ENCODE measurements around the gene DDC.

Gene DDC, protein sequence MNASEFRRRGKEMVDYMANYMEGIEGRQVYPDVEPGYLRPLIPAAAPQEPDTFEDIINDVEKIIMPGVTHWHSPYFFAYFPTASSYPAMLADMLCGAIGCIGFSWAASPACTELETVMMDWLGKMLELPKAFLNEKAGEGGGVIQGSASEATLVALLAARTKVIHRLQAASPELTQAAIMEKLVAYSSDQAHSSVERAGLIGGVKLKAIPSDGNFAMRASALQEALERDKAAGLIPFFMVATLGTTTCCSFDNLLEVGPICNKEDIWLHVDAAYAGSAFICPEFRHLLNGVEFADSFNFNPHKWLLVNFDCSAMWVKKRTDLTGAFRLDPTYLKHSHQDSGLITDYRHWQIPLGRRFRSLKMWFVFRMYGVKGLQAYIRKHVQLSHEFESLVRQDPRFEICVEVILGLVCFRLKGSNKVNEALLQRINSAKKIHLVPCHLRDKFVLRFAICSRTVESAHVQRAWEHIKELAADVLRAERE
- total RNA-seq, result 0 to 0.26 (median 0.07) reads per million in 9 experiments

DNA sequence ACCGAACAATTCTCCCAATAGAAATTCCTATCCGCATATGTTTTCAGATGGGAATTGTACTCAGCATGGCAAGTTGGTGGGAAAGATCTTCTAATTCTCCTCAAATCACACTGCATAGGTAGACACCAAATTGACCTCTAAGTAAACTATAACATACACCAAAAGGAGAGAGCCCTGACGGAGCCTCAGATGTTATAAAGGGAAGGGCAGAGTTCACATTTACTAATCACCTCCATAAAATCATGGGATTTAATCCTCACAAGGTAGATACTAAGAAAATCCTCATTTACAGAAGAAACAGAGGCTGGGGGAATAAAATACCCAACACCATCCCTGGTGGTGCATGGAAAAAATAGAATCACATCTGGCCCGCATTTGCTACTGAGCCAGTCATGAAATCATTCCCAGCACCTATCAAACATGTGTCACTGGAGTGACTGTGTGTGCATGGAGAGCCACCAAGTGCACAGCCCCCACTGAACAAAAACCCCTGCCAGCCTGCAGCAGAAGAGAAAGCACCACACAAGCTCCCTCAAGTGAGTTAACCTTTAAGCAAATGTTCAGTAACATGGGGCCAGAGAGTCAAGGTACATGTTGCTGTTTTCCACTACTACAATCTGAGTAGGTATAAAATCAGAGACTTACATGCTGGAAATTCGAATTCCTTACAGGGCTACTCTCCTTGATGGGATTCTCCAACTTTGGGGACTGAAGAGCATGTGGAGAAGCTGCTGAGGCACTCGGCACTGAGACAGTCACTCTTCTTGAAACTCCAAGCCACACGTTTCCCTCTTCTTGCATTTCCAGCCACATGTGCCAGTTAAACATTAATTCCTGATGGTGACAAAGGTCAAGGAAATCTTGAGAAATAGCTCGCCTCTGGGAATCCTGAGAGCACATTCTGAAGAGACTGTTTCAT lies at the start of gene DDC:
TSS of gene DDC (minus strand) at position 766 of the 919 bp plus-strand sequence. CDS start 21,320 bp downstream, outside the sequence.
- no peaks in the 10 kb centered on the region for H3K36me3 Mint-ChIP-seq (ENCODE audit: insufficient read depth)
- no peak for ATAC-seq (replicated peaks)
- DNase-seq, result no peak
- H3K4me3 Mint-ChIP-seq, result no peak within 1 kb of the TSS
- H3K27me3 Mint-ChIP-seq, result peaks cover 25 to 62% of the 10 kb centered on the region in 2 donors
- H3K27ac Mint-ChIP-seq, result no peak within 1 kb of the TSS
- no peaks in the 10 kb centered on the region for H3K4me1 Mint-ChIP-seq (ENCODE audit: low read depth in 2 of 2)
- H3K9me3 Mint-ChIP-seq, result no peaks in the 10 kb centered on the region

DNA sequence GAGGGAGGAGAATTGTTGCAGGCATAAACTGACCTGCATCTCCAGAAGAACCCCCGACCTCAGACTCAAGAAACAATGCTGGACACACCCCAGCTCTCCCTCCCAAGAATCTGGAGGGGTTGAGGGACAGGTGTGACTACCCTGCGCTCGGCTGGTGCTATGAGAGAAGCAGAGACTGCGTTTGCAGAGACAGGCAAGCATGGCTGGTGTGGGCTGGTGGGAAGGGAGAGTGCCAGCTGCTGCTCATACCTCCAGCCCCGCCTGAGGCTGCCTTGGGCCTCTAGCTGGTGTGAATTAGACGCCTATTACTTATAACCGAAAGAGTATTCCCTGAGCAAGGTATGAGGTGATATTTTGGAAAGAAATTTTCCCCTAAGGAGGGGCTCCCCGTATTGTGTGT lies 48.3 kb upstream of the DDC start:
- peaks cover 26 to 31% of the 10 kb centered on the region in 2 donors for H3K4me1 Mint-ChIP-seq (ENCODE audit: low read depth in 2 of 2)
- no peaks in the 10 kb centered on the region for H3K27me3 Mint-ChIP-seq
- ATAC-seq (replicated peaks), result no peak
- no peak overlapping the region for H3K4me3 Mint-ChIP-seq
- peaks cover 16% of the 10 kb centered on the region for H3K36me3 Mint-ChIP-seq (ENCODE audit: insufficient read depth)
- H3K9me3 Mint-ChIP-seq, result peaks cover 0 to 3% of the 10 kb centered on the region in 2 donors
- DNase-seq, result no peak
- H3K27ac Mint-ChIP-seq, result no peak overlapping the region

DNA sequence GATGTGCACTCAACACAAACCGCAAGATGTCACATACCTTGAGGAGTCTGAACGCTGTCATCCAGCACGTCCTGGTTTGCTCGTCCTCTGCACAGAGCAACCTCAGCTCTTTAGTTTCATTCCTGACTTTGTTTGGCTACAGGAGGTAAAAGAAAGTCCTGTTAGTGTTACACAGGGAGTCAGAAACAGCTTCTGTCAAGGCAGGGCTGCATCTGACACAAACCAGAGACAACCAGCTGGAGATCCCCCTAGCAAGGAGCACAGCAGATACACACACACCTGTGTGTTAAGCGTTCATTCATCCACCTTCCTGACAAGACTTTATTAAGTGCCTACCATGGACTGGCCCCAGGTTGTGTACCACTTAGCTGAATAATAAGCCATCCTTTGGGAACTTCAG lies 47.5 kb upstream of the DDC start:
- Mint-ChIP-seq H3K36me3 (ENCODE audit: insufficient read depth) (peaks cover 21% of the 10 kb centered on the region), H3K27me3 (no peaks in the 10 kb centered on the region), H3K4me3 (no peak overlapping the region), H3K9me3 (peaks cover 0 to 11% of the 10 kb centered on the region in 2 donors), H3K27ac (no peak overlapping the region), H3K4me1 (ENCODE audit: low read depth in 2 of 2) (peaks cover 31 to 38% of the 10 kb centered on the region in 2 donors)
- DNase-seq (no peak), ATAC-seq (replicated peaks) (no peak)

DNA sequence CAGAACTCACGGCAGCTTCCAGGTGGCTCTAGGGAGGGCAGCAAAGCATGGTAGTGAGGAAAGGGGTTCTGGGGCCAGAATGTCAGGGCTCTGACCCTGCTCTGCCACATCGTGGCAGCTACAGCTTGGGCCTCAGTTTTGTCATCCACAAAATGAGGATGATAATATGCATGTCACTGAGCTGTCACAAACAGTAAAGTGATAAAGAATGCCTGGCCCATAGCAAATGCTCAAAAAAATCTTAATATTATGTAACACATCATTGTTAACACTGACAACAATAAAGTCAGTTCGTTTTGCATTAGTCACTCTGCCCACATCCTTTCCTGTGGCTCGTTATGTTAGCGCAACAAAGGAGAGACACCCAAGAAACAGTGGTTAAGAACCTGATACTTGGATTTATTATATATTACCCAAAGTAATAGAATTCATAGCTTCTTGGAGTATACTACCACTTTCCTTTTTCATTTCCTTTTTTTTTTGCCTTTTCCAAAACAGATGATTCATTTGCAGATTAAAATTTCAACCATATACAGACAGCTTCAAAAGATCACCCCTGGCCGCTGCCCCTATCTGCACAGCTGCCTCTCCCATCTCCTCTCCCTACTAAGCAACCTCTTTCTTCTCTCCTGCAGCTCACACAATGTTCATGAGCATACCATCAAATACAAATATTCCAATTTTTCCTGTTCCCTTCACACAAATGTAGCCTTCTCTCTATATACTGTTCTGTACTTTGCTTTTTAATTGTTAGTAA lies 45.5 kb upstream of the DDC start:
- ATAC-seq (replicated peaks) (peak; percentile 91), DNase-seq (peak; percentile 46 to 53 (median 46))
- Mint-ChIP-seq H3K4me3 (peak overlapping the region; percentile 39 to 56), H3K4me1 (ENCODE audit: low read depth in 2 of 2) (peaks cover 35 to 41% of the 10 kb centered on the region in 2 donors), H3K9me3 (peaks cover 0 to 14% of the 10 kb centered on the region in 2 donors), H3K27ac (peak overlapping the region; percentile 0 to 75), H3K36me3 (ENCODE audit: insufficient read depth) (peaks cover 24% of the 10 kb centered on the region), H3K27me3 (no peaks in the 10 kb centered on the region)

DNA sequence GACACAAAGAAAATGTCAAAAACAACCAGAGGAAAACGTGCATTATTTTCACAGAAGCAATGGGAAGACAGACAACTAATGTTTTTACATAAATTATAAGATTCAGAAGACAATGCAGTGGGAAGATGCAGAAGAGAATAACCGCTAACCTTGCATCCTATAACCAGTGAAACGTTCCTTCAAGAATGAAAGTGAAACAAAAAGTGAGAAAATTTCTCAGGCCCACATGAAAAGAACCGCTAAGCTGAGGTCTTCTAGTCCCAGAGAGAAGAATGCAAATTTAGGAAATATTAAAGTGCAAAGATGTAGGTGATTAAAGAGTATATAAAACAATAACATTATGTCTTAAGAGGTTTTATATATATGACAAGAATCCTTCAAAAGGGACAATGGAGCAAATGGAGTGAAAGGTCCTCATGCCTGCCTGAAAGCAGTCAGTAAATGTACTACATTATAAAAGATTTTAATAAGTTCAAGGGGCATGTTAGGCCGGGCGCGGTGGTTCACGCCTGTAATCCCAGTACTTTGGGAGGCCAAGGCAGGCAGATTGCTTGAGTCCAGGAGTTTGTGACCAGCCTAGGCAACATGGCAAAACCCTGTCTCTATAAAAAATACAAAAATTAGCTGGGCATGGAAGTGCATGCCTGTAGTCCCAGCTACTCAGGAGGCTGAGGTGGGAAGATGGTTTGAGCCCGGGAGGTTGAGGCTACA lies 43.1 kb upstream of the DDC start:
- Mint-ChIP-seq H3K36me3 (ENCODE audit: insufficient read depth) (peaks cover 24% of the 10 kb centered on the region), H3K9me3 (peaks cover 0 to 14% of the 10 kb centered on the region in 2 donors), H3K4me1 (ENCODE audit: low read depth in 2 of 2) (peaks cover 28 to 30% of the 10 kb centered on the region in 2 donors), H3K4me3 (peak overlapping the region; percentile 70 to 73), H3K27ac (peak overlapping the region; percentile 76 to 94), H3K27me3 (no peaks in the 10 kb centered on the region)
- ATAC-seq (replicated peaks) (peak; percentile 65), DNase-seq (peak in 1 of 3 experiments; percentile 27)

DNA sequence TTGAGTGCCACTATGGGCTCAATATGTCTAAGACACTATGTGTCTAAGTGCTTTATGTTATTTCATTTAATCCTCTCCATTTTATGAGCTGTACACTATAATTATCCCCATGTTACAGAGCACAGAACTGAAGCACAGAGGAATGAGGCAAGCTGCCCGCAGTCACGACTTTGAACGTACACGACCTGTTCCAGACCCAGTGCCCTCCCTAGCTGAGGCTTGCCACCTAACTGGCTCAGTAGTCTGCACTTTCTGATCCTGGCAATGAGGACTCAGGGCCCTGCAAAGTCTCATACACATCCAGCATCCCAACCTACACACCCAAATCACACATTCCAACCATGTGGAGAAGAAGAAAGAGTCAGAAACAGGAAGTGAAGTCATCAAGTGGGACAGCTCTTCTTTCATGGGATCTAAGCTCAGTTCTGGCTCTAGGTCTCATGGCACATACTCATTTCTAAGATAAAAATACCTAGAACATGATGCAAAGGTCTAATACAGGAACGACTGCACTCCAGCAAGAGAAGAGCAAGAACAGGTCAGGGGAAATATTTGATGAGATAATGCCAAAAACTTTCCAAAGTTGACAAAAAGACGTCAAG lies 42.4 kb upstream of the DDC start:
- H3K36me3 Mint-ChIP-seq (ENCODE audit: insufficient read depth), result peaks cover 24% of the 10 kb centered on the region
- DNase-seq, result no peak
- peaks cover 23 to 30% of the 10 kb centered on the region in 2 donors for H3K4me1 Mint-ChIP-seq (ENCODE audit: low read depth in 2 of 2)
- peak overlapping the region; percentile 76 to 94 for H3K27ac Mint-ChIP-seq
- ATAC-seq (replicated peaks), result no peak
- peaks cover 0 to 14% of the 10 kb centered on the region in 2 donors for H3K9me3 Mint-ChIP-seq
- no peaks in the 10 kb centered on the region for H3K27me3 Mint-ChIP-seq
- peak overlapping the region; percentile 70 to 73 for H3K4me3 Mint-ChIP-seq

DNA sequence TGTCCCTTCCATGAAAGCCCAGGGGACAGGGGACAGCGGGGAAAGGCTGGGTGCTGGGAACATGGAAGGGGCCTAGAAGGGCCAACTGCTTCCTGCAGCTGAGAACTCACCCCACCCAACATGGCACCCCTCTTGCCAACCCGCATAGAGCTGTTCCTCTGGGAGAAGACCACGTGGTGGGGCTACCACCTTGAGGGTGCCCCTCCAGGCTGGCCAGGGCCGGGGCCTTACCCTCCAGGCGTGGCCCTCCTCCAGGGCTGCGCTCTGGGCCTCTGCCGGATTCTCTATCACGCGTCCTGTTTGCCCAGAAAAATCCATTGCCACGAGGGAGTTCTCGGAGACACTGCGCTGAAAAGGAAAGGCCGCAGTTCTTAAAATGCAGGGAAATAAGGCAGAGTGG lies 39.9 kb upstream of the DDC start:
- H3K4me1 Mint-ChIP-seq (ENCODE audit: low read depth in 2 of 2), result peaks cover 14% of the 10 kb centered on the region in 2 donors
- no peaks in the 10 kb centered on the region for H3K27me3 Mint-ChIP-seq
- no peak overlapping the region for H3K27ac Mint-ChIP-seq
- ATAC-seq (replicated peaks) (no peak), DNase-seq (no peak)
- H3K4me3 Mint-ChIP-seq, result no peak overlapping the region
- H3K9me3 Mint-ChIP-seq, result peaks cover 0 to 14% of the 10 kb centered on the region in 2 donors
- peaks cover 17% of the 10 kb centered on the region for H3K36me3 Mint-ChIP-seq (ENCODE audit: insufficient read depth)

DNA sequence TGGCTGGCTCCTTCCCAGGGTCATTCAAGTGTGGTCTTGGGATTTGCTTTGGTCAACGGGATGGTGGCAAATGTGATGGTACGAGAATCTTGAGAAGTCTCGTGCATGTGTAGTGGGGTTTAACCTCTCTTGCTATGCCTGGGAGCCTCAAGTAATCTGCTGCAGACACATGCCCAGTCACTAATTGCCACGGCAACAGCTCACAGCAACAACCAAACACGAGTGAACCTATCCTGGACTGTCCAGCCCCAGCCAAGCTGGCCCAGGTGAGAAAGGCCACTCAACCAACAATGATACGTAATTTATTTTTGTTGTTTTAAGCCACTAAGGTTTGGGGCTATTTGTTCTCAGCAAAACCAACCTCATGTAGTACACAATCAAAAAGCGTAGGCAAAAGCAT lies 38.1 kb upstream of the DDC start:
- Mint-ChIP-seq H3K4me1 (ENCODE audit: low read depth in 2 of 2) (peaks cover 12 to 13% of the 10 kb centered on the region in 2 donors), H3K4me3 (no peak overlapping the region), H3K27ac (no peak overlapping the region), H3K27me3 (peaks cover 0 to 14% of the 10 kb centered on the region in 2 donors), H3K36me3 (ENCODE audit: insufficient read depth) (peaks cover 6% of the 10 kb centered on the region), H3K9me3 (peaks cover 0 to 8% of the 10 kb centered on the region in 2 donors)
- no peak for DNase-seq
- no peak for ATAC-seq (replicated peaks)

DNA sequence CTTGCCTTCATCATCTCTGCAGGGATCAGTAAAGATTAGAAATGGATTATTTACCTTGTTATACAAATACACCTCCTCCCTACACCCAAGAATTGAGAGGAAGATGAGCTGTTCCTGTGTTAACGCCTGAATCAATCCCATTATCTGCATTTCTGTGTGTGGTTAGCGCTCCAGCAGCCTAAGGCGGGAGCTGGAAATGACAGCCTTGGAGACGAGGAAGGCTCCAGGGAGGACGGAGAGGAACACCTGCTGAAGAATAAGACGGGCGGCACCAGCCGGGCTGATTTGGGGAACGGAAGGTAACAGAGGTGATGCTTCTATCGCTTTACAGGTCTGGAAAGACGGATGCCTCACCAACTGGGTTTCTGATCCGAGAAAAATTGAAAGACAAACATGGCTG lies 34.2 kb upstream of the DDC start:
- Mint-ChIP-seq H3K36me3 (ENCODE audit: insufficient read depth) (peaks cover 2% of the 10 kb centered on the region), H3K27me3 (peaks cover 0 to 26% of the 10 kb centered on the region in 2 donors), H3K27ac (no peak overlapping the region), H3K9me3 (no peaks in the 10 kb centered on the region), H3K4me3 (no peak overlapping the region), H3K4me1 (ENCODE audit: low read depth in 2 of 2) (peaks cover 11 to 16% of the 10 kb centered on the region in 2 donors)
- ATAC-seq (replicated peaks) (no peak), DNase-seq (no peak)

DNA sequence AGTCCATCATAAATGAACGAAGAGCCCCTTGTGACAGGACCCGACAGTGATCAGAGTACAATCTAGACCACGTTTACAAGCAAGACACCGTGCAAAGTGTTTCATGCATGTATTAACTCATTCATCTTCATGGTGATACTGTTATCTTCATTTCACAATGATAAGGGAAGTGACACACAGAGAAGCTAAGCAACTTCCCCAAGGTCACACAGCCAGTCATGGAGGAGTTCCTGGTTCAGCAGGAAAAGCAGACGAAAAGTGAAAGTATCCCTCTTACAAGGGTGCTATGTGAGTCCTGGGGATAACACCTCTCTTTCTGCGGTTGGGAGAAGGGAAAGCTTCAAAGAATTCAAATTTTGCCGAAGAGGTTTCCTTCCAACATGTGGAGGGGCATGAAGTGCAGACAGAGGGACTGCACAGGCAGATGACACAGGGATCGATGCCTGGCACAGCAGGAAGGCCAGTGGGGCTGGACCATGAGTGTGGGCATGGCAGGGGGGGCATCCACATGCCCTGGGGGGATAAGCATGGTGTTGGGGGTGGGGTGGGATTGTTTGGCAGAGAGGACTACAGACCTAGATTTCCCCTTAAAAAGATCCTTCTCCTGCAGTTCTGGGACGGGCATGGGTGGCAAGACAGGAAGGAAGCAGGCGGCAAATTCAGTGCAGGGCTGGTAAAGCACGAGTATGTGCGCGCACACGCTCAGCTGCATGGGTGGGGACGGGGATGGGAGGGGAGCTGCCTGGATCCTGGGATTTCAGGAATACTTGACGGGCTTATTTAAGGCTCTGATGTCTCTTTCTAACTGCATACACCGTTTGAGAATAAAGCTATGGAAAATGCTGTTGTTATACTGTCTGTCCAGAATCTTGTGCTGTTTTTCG lies 33.5 kb upstream of the DDC start:
- ATAC-seq (replicated peaks) (no peak), DNase-seq (no peak)
- Mint-ChIP-seq H3K36me3 (ENCODE audit: insufficient read depth) (peaks cover 2% of the 10 kb centered on the region), H3K4me1 (ENCODE audit: low read depth in 2 of 2) (peaks cover 14 to 21% of the 10 kb centered on the region in 2 donors), H3K9me3 (no peaks in the 10 kb centered on the region), H3K27me3 (peaks cover 0 to 26% of the 10 kb centered on the region in 2 donors), H3K27ac (peak overlapping the region; percentile 18 to 44), H3K4me3 (no peak overlapping the region)

DNA sequence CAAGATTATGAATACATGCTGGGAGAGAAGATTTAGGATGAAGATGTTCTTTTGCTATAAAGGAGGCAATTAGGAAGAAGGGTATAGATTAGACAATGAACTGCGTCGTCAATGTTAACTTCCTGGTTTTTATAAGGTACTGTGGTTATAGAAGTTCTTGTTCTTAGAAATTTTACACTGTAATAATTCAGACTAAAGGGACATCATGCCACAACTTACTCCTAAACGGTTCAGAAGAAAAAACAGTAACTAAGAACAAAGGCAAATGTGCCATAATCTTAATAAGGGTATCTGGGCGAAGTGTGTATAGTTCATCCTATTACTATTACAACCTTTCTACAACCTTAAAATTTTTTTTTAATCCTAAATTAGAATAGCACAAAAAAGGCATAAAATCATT lies 31.3 kb upstream of the DDC start:
- Mint-ChIP-seq H3K4me3 (no peak overlapping the region), H3K27ac (no peak overlapping the region), H3K4me1 (ENCODE audit: low read depth in 2 of 2) (peaks cover 14 to 21% of the 10 kb centered on the region in 2 donors), H3K27me3 (peaks cover 15 to 43% of the 10 kb centered on the region in 2 donors), H3K9me3 (no peaks in the 10 kb centered on the region), H3K36me3 (ENCODE audit: insufficient read depth) (peaks cover 2% of the 10 kb centered on the region)
- no peak for ATAC-seq (replicated peaks)
- no peak for DNase-seq

Data from effector memory CD8-positive, alpha-beta T cell (primary cell).